GM19395 (cell line): ENCODE results near the gene XPNPEP2.

Experiments used
- ATAC-seq: cut with Tn5 transposase; IDR thresholded peaks from one replicate; pipeline ENCODE4 v1.9.1; 2021; ENCODE audit warnings: mild to moderate bottlenecking, moderate library complexity; ENCODE audit not compliant: unreplicated experiment

Gene XPNPEP2

DNA sequence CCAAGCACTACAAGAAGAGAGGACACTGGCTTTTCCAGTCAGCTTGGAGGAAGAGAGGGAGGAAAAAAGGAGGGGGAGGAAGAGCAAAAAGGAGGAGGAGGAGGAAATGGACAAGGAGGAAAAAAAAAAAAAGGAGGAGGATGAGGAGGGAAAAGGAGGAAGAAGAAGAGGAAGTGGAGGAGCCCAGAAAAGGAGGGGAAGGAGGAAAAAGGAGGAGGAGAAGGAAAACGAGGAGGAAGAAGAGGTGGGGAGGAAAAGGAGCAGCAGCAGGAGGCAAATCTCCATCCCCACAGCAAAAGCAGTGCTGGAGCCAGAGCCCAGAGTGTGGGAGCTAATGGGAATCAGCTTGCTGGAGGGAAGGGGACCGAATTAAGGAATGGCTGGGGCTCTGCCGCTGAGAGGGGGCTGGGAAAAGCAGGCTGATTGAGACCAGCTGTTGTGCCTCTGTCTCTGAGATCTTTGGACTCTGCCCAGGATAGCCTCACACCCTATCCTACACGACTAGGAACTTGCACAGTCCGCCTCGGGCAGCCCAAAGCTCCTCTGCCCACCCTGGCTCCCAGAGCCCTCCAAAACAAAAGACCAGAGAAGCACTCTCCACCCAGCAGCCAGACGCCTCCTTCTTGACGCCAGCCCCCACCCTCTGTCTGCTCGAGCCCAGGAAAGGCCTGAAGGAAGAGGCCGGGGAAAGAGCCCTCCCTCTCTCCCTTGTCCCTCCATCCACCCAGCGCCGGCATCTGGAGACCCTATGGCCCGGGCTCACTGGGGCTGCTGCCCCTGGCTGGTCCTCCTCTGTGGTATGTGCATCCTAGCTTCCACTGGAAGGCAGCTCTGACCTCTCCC is at the start of gene XPNPEP2:
TSS of gene XPNPEP2 (plus strand) at position 514 of the 843 bp plus-strand sequence. CDS start at position 749, 235 bp downstream.
- ATAC-seq = no peak

DNA sequence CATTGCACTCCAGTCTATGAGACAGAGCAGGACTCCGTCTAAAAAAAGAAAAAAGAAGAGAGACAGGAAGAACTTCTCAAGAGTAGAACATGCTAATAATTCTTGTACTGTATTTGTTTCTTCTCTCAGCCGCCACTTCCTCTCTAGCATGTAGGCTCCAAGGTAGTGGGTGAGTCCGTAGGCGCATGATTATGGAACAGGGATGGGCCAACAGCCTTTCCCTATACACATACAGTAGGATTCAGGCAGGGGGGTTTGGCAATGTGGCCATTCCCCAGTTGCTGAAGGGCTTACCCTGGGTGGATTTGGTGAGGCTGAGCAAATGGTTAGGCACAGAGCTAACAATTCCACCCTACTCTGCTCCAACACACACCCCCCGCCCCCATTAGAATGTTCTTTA is 49.0 kb upstream of the XPNPEP2 start:
- ATAC-seq = no peak

DNA sequence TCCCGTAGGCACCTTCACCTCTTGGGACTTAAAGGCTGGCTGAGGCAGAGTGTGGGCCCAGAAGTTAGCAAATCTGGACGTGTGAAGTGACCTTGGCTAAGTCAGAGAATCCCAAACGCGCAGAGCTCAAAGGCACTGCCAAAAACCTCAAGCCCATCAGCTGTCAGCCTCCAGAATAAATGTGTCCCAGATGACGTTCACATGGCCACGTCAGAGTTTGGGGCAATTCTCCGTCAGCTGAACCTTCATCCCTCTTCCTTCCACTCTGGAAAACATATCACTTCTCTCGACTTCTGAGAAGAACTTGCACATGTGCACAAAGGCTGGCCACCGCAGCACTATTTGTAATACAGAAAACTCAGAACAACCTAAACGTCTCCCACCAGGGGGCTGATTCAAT is 48.3 kb upstream of the XPNPEP2 start:
- ATAC-seq = no peak

- ATAC-seq = no peak
Observed at GRCh38 chrX:129693354-129693753, 45.4 kb upstream of the XPNPEP2 start.

GRCh38 chrX:129694805-129695204 is 44.0 kb upstream of the XPNPEP2 start:
- no peak for ATAC-seq

DNA sequence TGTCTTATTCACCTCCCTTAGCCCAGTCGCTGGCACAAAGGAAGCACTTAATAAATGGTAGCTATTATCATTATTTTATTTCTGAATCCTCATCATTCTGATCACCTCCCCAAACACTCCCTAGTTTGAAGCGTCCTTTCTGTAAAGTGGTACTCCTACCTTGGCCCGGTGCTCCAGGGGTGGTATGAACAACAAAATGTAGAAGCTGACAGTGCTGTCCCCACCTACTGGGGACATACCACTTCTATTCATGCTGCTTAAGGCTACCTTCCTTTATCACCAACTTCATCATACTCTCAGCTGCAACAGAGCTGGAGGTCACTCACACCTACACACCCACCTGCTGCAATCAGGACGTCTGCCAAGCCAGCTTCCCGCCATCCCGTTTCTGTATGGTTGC is 43.2 kb upstream of the XPNPEP2 start:
- ATAC-seq = no peak

GRCh38 chrX:129695937-129696336 is 42.8 kb upstream of the XPNPEP2 start:
- ATAC-seq = no peak

DNA sequence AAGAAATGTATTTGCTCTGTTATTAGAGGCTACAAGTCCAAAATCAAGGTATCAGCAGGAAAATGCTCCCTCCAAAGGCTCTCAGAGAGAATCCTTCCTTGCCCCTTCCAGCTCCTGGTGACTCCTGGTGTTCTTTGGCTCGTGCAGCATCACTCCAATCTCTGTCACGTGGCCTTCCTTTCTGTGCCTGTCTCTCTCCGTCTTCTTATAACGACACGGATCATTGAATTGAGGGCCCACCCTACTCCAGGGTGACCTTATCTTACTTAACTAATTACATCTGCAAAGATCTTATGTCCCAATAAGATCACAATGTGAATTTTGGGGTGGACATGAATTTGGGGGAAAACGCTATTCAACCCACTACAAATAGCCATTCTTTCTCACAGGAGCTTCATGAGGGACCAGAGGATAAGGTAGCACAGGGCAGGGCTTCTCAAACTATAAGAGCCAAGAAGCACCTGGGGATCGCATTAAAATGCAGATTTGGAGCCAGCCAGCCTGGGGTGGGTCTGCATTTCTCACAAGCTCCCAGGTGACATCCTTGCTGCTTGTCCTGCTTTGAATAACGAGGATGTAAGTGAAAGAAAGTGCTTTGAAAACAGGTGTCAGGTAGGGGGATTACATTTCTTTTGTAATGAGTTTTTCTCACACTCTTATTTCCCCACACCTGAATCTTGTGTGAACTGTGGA is 42.2 kb upstream of the XPNPEP2 start:
- ATAC-seq = no peak

DNA sequence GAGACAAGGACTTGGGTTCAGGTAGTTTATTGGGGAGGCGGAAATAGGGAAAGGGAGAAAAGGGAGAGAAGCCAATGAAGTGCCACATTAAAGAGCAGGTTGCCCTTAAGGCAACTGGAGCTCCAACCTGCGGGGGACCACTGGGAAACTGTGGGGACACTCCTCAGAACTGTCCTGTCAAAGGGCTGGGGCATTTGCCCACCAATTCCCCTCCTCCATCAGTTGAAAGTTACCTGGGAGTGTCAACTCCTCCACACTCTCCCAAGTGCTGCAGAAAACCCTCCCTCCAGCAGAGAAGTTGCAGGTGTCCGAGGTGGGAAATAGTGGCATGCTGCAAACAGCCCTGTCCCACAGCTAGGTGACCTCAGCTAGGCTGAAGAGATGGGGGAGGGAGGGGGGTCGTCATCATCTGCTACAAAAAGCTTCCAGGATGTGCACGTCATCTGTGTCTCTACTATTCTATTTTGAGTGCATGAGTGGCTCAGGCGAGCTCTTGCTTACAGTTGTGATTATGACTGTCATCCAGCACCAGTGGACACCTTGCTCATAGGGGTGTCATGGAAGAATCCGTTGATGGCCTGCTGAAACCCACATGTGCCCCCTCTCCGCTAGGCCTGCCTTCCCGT is 41.5 kb upstream of the XPNPEP2 start:
- no peak for ATAC-seq

GRCh38 chrX:129698150-129698549 is 40.6 kb upstream of the XPNPEP2 start:
- no peak for ATAC-seq

GRCh38 chrX:129700536-129700935 is 38.2 kb upstream of the XPNPEP2 start:
- no peak for ATAC-seq

DNA sequence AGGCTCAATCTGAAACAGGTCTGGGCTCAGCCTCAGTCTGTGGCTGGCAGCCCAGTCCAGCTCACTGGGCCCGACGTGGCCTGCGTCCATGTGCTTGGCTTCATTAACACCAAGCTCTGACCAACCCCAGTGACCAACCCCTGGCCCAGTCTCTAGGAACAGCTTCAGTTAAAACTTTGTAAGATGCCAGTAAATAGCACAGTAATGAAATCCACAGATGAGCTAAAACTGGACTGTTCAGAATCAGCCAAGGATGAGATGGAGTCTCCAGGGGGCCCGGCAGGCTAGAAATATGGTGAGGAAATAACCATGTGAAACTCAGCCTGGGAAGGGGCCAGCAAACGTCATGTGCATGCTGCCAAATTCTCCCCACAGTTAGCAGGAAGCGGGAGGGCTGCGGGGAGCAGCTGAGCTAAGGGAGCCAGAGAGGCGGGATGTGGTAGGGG is 37.1 kb upstream of the XPNPEP2 start:
- ATAC-seq = no peak

GRCh38 chrX:129704491-129704890 is 34.3 kb upstream of the XPNPEP2 start:
- ATAC-seq = no peak

DNA sequence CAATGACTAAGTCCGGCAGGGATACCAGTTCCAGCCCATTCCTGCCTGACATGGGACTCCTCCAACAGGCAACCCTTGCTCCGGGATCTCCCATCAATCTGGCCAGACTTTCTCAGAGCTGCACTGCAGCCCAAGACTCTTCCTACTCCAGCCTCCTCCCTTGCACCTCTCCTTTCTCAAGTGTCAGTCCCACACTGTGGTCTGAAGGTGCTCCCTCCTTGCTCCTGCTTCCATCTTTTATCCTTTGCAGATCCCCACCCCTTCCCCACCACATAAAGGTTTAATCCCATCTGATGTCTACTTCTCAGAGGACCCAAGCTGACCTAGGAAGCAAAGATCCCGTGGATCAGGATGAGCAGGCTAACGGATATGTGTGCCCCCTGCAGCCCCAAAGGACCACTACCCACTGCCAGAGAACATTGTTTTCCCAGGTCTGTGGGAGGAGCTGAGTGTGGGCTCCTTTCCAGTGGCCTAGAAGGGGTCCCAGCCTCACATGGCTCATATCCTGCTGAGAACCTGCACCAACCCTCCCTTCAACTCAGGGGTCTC is 33.3 kb upstream of the XPNPEP2 start:
- ATAC-seq = no peak

GRCh38 chrX:129705988-129706387 is 32.8 kb upstream of the XPNPEP2 start:
- ATAC-seq = no peak

GRCh38 chrX:129706400-129707072 is 32.2 kb upstream of the XPNPEP2 start:
- no peak for ATAC-seq

- no peak for ATAC-seq
Observed at GRCh38 chrX:129714581-129714980, 24.2 kb upstream of the XPNPEP2 start.

DNA sequence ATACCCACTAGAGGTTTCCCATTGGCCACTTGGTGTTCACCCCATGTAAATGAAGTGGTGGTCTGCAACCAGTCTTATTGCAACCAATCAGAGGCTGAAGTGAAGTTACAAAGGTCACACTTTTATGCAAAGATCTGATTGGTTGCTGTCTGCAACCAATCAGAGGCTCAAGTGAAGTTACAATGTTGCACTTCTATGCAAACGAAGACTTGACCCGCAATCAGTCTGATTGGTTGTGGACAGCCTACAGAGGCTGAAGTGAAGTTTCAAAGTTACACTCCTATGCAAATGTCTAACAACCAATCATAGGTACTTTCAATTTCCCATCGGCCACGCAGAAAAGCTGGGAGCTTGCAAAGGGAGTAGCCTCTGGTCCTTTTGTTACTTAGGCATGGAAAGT is 22.3 kb upstream of the XPNPEP2 start:
- ATAC-seq = no peak

GRCh38 chrX:129717892-129718291 is 20.9 kb upstream of the XPNPEP2 start:
- ATAC-seq = no peak

GRCh38 chrX:129718676-129719075 is 20.1 kb upstream of the XPNPEP2 start:
- ATAC-seq = no peak

DNA sequence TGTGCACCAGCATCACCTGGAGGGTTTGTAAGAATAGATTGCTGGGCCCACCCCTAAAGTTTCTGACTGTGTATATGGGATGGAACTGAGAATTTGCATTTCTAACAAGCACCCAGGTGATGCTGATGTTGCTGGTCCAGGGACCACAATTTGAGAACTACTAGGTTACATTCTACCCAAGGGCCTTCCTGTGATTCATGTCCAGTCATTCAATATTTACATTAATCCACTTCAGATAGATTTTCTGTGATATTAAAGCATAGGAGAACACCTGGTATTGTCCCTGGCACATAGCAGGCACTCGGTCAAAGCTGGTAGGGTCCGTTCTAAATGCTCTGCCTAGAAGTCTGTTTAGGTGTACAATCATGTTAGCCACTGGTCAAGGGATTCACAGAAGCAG is 19.5 kb upstream of the XPNPEP2 start:
- no peak for ATAC-seq
